HEK293T (cell line): ENCODE data around the gene CRLF1.

ENCODE experiments used
- BHLHE40 ChIP-seq: fragments of 450-650 bp; IDR thresholded peaks from 2 replicates; pipeline ENCODE4 v1.6.1; 2016; ENCODE audit warnings: mild to moderate bottlenecking, moderate library complexity, borderline replicate concordance
- FOXA1 ChIP-seq: fragments of 450-650 bp; IDR thresholded peaks from 2 replicates; pipeline ENCODE4 v1.6.1; 2016; ENCODE audit warnings: mild to moderate bottlenecking
- SP1 ChIP-seq: fragments of 450-650 bp; IDR thresholded peaks from 2 replicates; pipeline ENCODE4 v1.6.1; 2017
- TARDBP ChIP-seq: fragments of 450-650 bp; IDR thresholded peaks from 2 replicates; pipeline ENCODE4 v1.6.1; 2016

DNA sequence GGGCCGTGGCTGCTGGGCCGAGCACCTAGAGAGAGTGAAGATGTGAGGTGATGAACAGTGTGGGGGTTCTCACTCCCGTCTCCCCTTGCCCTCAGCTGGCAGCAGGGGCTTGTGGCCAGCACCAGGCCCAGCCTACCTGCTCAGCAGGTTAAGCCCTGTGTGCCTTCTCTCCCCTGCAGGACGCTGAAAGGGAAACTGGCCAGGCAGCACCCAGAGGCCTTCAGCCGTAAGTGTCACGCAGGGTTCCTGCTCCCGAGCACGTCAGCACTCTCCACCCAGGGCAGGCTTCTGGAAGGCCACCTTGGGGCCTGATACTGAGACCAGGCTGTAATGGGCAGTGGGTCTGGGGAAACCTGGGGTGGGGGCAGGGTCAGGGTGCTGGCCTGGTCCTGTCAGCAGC is 39.6 kb downstream of the CRLF1 start:
- TF ChIP-seq FOXA1 (no peak), TARDBP (no peak), BHLHE40 (no peak), SP1 (no peak)
